Testis (tissue), 2 donors: ENCODE results near the gene KIF1A.

Source experiments
- CTCF ChIP-seq, 3 experiments: fragments of 450-650 bp in 2 of 3; fragments of 200-600 bp in 1 of 3; sonication (generic) in 1 of 3; IDR thresholded peaks; one replicate each; pipeline ENCODE4 v1.5.1; 2016 to 2019; ENCODE audit warnings: antibody characterized with exemption in 3 of 3, mild to moderate bottlenecking in 2 of 3, moderate library complexity in 1 of 3
- POLR2A ChIP-seq: fragments of 450-650 bp; IDR thresholded peaks from one replicate; pipeline ENCODE4 v1.6.1; 2017; ENCODE audit warnings: antibody characterized with exemption, mild to moderate bottlenecking, moderate library complexity

- TF ChIP-seq CTCF (IDR thresholded peaks at IDR 0.05) (no peak), POLR2A (no peak)
Measured at GRCh38 chr2:240733803-240734495, 86.1 kb downstream of the KIF1A start.
